C4-2B (cell line): ENCODE results near the gene FNIP2.
"Not testable (repeated sequence)": the region's sequence is repeated elsewhere in the genome, so short reads cannot be mapped to it uniquely, and the experiment has no call there.

ENCODE experiments used
- ZFX ChIP-seq: fragments of 450-650 bp; IDR thresholded peaks from 2 replicates; pipeline ENCODE4 v1.6.1; 2017
- TF ChIP-seq, protein P1 (sequence below): fragments of 450-650 bp; conservative IDR thresholded peaks from 2 replicates; pipeline ENCODE4 v1.5.1; 2017; ENCODE audit warnings: mild to moderate bottlenecking

DNA sequence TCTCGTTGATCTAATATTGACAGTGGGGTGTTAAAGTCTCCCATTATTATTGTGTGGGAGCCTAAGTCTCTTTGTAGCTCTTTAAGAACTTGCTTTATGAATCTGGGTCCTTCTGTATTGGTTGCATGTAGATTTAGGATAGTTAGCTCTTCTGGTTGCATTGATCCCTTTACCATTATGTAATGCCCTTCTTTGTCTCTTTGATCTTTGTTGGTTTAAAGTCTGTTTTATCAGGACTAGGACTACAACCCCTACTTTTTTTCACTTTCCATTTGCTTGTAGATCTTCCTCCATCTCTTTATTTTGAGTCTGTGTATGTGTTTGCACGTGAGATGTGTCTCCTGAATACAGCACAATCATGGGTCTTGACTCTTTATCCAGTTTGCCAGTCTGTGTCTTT, 131.6 kb downstream of the FNIP2 start:
- TF ChIP-seq, protein P1, sequence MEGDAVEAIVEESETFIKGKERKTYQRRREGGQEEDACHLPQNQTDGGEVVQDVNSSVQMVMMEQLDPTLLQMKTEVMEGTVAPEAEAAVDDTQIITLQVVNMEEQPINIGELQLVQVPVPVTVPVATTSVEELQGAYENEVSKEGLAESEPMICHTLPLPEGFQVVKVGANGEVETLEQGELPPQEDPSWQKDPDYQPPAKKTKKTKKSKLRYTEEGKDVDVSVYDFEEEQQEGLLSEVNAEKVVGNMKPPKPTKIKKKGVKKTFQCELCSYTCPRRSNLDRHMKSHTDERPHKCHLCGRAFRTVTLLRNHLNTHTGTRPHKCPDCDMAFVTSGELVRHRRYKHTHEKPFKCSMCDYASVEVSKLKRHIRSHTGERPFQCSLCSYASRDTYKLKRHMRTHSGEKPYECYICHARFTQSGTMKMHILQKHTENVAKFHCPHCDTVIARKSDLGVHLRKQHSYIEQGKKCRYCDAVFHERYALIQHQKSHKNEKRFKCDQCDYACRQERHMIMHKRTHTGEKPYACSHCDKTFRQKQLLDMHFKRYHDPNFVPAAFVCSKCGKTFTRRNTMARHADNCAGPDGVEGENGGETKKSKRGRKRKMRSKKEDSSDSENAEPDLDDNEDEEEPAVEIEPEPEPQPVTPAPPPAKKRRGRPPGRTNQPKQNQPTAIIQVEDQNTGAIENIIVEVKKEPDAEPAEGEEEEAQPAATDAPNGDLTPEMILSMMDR = not testable (repeated sequence)
- TF ChIP-seq ZFX = not testable (repeated sequence)
